Retinal pigment epithelial cell (primary cell): Measurements from ENCODE around the gene WDR70.

ENCODE experiments used
- DNase-seq: peaks from one replicate; pipeline ENCODE4 v3.0.0-alpha.2; 2010; ENCODE audit warnings: low read depth
- H3K4me3 ChIP-seq: 2 replicates; pipeline ENCODE4 v1.5.1; 2011; ENCODE audit warnings: mild to moderate bottlenecking, low read length, control low read depth, moderate library complexity
- TF ChIP-seq, protein P1 (sequence below): conservative IDR thresholded peaks from 2 replicates; pipeline ENCODE4 v1.5.1; 2011; ENCODE audit warnings: low read depth, low read length, control low read depth, inconsistent platforms

WDR70 gene

DNA sequence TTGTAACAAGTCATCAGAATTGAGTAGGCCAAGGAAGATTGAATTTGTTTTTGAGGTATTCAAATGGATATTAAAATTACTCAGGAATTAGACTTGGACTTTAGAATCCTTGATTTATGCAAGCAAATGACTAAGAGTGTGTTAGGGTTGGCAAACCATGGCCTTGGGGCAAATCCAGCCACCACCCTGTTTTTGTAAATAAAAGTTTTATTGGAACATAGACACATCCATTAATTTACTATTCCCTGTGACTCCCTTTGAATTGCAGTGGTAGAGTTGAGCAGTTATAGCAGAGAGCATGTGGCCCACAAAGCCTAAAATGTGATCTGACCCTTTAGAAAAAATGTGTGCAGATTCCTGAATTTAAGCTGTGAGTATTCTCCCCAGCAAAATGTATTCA is 115.6 kb downstream of the WDR70 start:
- no peak overlapping the region for H3K4me3 ChIP-seq
- TF ChIP-seq, protein P1, sequence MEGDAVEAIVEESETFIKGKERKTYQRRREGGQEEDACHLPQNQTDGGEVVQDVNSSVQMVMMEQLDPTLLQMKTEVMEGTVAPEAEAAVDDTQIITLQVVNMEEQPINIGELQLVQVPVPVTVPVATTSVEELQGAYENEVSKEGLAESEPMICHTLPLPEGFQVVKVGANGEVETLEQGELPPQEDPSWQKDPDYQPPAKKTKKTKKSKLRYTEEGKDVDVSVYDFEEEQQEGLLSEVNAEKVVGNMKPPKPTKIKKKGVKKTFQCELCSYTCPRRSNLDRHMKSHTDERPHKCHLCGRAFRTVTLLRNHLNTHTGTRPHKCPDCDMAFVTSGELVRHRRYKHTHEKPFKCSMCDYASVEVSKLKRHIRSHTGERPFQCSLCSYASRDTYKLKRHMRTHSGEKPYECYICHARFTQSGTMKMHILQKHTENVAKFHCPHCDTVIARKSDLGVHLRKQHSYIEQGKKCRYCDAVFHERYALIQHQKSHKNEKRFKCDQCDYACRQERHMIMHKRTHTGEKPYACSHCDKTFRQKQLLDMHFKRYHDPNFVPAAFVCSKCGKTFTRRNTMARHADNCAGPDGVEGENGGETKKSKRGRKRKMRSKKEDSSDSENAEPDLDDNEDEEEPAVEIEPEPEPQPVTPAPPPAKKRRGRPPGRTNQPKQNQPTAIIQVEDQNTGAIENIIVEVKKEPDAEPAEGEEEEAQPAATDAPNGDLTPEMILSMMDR: no peak
- DNase-seq: no peak

DNA sequence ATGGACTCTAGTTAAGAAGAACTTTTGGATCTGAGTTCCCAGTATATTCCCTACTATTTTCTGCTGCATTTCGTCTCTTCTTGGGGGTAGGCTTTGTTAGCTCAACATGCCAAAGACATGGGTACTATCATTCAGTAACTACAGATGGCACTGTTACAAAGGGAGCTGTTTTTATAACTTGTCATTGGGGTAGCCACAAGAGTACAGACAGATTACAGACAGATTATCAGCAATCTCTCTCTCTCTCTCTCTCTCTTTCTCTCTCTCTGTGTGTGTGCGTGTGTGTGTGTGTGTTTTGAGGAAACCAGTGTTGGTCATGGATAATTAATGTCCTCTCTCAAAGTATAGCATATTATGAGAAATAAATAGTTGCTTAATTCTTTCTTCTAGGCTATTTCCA is 116.1 kb downstream of the WDR70 start:
- H3K4me3 ChIP-seq: no peak overlapping the region
- no peak for DNase-seq
- TF ChIP-seq, protein P1: peak; percentile 6

DNA sequence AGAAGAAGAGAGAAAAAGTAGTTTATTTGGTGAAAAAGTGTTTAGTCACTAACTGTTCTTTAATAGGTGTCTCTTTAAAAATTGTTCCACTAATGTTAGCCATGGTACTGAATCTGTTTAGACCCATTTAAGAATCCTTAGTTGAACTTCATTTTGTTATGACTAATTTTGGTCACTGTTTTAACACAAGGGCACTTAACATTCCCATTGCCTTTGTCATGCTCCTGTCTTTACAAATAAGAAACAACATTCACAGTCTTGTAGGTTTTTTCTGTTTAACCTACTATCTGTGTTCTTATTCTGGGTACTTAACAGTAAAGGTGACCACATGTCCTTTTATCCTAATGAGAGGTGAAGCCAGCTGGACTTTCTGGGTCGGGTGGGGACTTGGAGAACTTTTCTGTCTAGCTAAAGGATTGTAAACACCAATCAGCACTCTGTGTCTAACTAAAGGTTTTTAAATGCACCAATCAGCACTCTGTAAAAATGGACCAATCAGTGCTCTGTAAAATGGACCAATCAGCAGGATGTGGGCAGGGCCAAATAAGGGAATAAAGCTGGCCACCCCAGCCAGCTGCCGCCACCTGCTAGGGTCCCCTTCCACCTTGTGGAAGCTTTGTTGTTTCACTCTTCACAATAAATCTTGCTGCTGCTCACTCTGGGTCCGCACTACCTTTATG is 116.7 kb downstream of the WDR70 start:
- DNase-seq: no peak
- TF ChIP-seq, protein P1: no peak

DNA sequence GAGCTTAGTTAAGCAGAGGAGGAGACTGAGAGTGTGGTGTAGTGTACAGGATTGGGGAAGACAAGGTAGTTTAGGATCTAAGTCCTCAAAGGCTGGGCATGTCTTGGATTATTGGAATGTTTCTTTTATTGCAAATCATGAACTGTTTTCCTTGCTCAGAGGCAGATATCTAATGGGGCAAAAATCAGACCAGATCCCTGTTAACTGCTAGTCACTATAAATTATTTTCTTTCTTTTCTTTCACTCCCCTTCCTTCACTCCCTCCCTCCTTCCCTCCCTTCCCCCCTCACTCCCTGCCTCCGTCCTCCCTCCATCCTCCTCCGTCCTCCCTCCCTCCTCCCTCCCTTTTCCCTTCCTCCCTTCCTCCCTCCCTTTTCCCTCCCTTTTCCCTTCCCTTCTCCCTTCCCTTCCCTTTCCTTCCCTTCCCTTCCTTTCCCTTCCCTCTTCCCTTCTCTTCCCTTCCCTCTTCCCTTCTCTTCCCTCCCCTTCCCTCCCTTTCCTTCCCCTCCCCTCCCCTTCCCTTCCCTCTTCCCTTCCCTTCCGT is 117.9 kb downstream of the WDR70 start:
- TF ChIP-seq, protein P1: no peak
- no peak for DNase-seq
- no peak overlapping the region for H3K4me3 ChIP-seq

More for the DNA sequence above, 116.7 kb downstream of the WDR70 start:
- H3K4me3 ChIP-seq: no peak overlapping the region

DNA sequence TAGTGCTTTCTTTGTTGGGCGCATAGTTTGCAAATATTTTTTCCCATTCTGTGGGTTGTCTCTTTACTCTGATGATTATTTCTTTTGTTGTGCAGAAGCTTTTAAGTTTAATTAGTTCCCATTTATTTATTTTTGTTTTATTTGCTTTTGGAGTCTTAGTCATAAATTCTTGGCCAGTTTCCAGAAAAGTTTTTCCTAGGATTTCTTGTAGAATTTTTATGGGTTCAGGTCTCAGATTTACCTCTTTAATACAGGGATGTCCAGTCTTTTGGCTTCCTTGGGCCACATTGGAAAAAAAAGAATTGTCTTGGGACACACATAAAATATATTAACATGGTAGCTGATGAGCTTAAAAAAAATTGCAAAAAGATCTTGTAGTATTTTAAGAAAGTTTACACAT is 122.0 kb downstream of the WDR70 start:
- no peak for DNase-seq
- no peak overlapping the region for H3K4me3 ChIP-seq
- TF ChIP-seq, protein P1: no peak

DNA sequence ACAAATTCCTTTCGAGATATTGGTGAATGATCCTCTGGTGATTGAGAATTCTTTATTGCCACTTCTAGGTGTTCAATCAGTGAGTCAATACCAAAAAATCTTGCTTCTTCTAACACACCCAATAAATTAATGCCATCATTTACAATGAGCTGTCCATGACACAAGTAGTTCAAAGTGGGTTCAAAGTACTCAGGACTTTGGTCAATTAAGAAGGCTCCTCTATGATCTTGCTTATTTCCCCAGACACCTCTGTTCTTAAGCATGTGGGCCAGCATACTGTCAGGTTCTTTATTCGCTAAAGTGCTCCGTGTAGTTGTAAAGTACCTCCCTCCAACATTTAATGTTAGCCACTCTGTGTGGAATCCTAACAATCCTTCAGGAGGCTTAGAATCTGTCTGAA is 127.1 kb downstream of the WDR70 start:
- no peak overlapping the region for H3K4me3 ChIP-seq
- DNase-seq: no peak
- TF ChIP-seq, protein P1: no peak

DNA sequence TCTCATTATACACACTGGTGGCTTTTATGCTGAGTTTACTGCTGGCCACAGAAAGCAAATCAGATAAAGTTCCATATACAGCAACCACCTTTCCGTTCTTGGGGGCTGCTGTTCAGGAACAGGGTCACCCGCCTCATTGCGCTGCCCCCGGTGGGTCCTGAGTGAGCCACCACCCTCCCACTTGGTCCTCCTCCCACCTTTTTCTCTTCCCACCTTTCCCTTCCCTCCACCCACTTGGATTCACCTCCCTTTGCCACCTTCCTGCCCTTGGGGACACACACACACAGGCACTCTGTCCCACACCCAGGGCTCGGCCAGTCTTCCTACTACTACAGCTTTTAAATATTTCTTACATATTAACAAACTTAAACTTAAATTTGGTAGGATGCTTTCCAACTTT is 127.6 kb downstream of the WDR70 start:
- DNase-seq: no peak
- no peak overlapping the region for H3K4me3 ChIP-seq
- TF ChIP-seq, protein P1: no peak
